Left lung (tissue), 10 donors: Measurements from ENCODE around the gene PBRM1. TPM values are rescaled to one million over a fixed set of nuclear protein-coding genes. Genes with fewer than 3 reads are reported as not detected.

Experiments
- ATAC-seq: fragments of 200-7000 bp; cut with Tn5 transposase; one replicate; pipeline ENCODE4 v1.9.1; 2020; ENCODE audit warnings: moderate library complexity
- DNase-seq, 4 donors: peaks; one replicate each; pipeline ENCODE4 v3.0.0-alpha.2; 2013 to 2020
- H3K27ac ChIP-seq, 2 donors: fragments of 200-600 bp; sonication (generic) in 1 of 2; one replicate each; pipeline versions ENCODE4 v1.5.0 to v1.8.0; 2020 to 2021
- H3K27me3 ChIP-seq, 2 donors: fragments of 200-600 bp; sonication (generic) in 1 of 2; one replicate each; pipeline versions ENCODE4 v1.5.0 to v1.8.0; 2020 to 2021
- H3K36me3 ChIP-seq, 2 donors: fragments of 200-600 bp; sonication (generic) in 1 of 2; one replicate each; pipeline versions ENCODE4 v1.5.0 to v1.8.0; 2020 to 2021
- H3K4me1 ChIP-seq, 2 donors: fragments of 200-600 bp; one replicate each; pipeline ENCODE4 v1.8.0; 2021
- H3K4me3 ChIP-seq, 2 donors: fragments of 200-600 bp; sonication (generic) in 1 of 2; one replicate each; pipeline versions ENCODE4 v1.5.0 to v1.8.0; 2020 to 2021; ENCODE audit warnings: mild to moderate bottlenecking in 1 of 2
- H3K9me3 ChIP-seq, 2 donors: fragments of 200-600 bp; sonication (generic) in 1 of 2; one replicate each; pipeline versions ENCODE4 v1.5.0 to v1.8.0; 2020 to 2021
- intact Hi-C, 2 donors: fragments of 100-400 bp; cut with DNase I; formaldehyde crosslinking; loops; one replicate each; pipeline versions ENCODE4 v1.11.2 to v1.14.2; 2022
- polyA plus RNA-seq, 6 donors: library from polyadenylated mRNA; unstranded; fragments of 120-200 nt; gene quantifications; one replicate each; pipeline ENCODE4 v1.2.1, GENCODE V29; 2013; ENCODE audit not compliant: insufficient read length in 6 of 6
- total RNA-seq, 2 donors: library from RNA; stranded (reverse); fragmentation: NEBNext Ultra II Directional; extraction: Animal tissue kit (Norgen Biotek cat#: 25700); gene quantifications; one replicate each; pipeline ENCODE4 v1.2.1, GENCODE V29; 2021
- TF ChIP-seq, protein P1 (sequence below), 2 donors: fragments of 200-600 bp; sonication (generic) in 1 of 2; IDR thresholded peaks; one replicate each; pipeline versions ENCODE4 v1.5.0 to v1.8.0; 2021; ENCODE audit warnings: antibody characterized with exemption in 2 of 2
- donor health status: DM: no; HTN: yes; CAD: no.
- donor health status: DM: no; HTN: no; CAD: no.

The PBRM1 gene
- total and polyA plus RNA-seq, 8 donors: 62.2 to 79.8 (median 65.8) TPM

DNA sequence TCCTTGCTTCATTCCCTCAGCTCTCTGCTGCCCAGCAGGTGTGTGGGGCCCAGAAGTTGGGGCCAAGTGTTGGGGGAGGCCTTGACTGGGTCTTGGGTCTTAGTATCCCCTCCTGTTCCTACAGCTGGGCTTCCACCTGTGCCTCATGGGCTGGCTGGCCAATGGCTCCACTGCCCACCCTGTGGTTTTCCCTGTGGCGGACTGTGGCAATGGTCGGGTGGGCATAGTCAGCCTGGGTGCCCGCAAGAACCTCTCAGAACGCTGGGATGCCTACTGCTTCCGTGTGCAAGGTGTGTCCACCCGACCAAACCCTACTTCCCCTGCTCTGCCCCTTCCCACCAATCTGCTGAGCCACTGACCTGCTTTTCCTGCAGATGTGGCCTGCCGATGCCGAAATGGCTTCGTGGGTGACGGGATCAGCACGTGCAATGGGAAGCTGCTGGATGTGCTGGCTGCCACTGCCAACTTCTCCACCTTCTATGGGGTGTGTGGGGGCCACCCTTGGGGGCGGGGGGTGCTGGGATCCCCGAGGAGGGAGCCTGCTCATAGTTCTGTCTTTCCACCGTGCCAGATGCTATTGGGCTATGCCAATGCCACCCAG is 163.0 kb downstream of the PBRM1 start:
- ATAC-seq (no peak), DNase-seq (peak in 1 of 4 donors; percentile 21)
- TF ChIP-seq, protein P1, sequence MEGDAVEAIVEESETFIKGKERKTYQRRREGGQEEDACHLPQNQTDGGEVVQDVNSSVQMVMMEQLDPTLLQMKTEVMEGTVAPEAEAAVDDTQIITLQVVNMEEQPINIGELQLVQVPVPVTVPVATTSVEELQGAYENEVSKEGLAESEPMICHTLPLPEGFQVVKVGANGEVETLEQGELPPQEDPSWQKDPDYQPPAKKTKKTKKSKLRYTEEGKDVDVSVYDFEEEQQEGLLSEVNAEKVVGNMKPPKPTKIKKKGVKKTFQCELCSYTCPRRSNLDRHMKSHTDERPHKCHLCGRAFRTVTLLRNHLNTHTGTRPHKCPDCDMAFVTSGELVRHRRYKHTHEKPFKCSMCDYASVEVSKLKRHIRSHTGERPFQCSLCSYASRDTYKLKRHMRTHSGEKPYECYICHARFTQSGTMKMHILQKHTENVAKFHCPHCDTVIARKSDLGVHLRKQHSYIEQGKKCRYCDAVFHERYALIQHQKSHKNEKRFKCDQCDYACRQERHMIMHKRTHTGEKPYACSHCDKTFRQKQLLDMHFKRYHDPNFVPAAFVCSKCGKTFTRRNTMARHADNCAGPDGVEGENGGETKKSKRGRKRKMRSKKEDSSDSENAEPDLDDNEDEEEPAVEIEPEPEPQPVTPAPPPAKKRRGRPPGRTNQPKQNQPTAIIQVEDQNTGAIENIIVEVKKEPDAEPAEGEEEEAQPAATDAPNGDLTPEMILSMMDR (IDR thresholded peaks at IDR 0.05): no peak
- H3K27ac ChIP-seq: no peak overlapping the region
- no peaks in the 10 kb centered on the region for H3K27me3 ChIP-seq
- intact Hi-C loops: no loop called here
- H3K4me3 ChIP-seq: no peak overlapping the region
- H3K36me3 ChIP-seq: peaks cover 0 to 87% of the 10 kb centered on the region in 2 donors
- H3K4me1 ChIP-seq: peaks cover 31 to 35% of the 10 kb centered on the region in 2 donors
- no peaks in the 10 kb centered on the region for H3K9me3 ChIP-seq

DNA sequence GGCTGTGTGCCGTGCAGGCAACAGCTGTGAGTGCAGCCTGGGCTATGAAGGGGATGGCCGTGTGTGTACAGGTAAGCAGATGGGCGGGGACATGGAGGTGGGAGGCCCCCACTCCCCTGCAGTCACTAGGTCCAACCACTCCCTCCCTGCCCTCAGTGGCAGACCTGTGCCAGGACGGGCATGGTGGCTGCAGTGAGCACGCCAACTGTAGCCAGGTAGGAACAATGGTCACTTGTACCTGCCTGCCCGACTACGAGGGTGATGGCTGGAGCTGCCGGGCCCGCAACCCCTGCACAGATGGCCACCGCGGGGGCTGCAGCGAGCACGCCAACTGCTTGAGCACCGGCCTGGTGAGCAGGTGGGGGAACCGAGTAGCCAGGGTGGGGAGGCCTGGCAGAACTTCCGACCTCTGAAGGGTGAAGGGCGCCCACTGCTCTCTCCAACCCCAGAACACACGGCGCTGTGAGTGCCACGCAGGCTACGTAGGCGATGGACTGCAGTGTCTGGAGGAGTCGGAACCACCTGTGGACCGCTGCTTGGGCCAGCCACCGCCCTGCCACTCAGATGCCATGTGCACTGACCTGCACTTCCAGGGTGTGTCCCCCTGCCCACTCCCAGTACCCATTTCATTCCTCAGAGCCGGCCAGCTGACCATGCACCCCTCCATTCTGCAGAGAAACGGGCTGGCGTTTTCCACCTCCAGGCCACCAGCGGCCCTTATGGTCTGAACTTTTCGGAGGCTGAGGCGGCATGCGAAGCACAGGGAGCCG is 163.6 kb downstream of the PBRM1 start:
- peaks cover 24 to 28% of the 10 kb centered on the region in 2 donors for H3K4me1 ChIP-seq
- DNase-seq: peak in 1 of 4 donors; percentile 73
- H3K36me3 ChIP-seq: peaks cover 0 to 87% of the 10 kb centered on the region in 2 donors
- H3K9me3 ChIP-seq: no peaks in the 10 kb centered on the region
- no peak overlapping the region for H3K4me3 ChIP-seq
- TF ChIP-seq, protein P1 (IDR thresholded peaks at IDR 0.05): no peak
- ATAC-seq: no peak
- no peaks in the 10 kb centered on the region for H3K27me3 ChIP-seq
- intact Hi-C loops: no loop called here
- no peak overlapping the region for H3K27ac ChIP-seq

DNA sequence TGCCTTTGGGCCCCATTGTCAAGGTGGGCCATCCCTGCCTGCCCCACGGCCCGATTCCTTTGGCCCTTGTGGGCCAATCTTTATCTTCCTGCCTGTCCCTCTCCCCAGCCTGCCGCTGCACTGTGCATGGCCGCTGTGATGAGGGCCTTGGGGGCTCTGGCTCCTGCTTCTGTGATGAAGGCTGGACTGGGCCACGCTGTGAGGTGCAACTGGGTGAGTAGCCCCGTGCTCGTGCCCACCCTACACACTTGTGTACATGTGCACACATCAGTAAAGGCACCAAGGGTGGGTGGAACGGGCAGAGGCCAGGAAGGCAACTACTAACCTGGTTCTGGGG is 164.3 kb downstream of the PBRM1 start:
- Histone ChIP-seq H3K4me3 (no peak overlapping the region), H3K4me1 (peaks cover 19 to 22% of the 10 kb centered on the region in 2 donors), H3K36me3 (peaks cover 0 to 90% of the 10 kb centered on the region in 2 donors), H3K27me3 (no peaks in the 10 kb centered on the region), H3K9me3 (no peaks in the 10 kb centered on the region), H3K27ac (no peak overlapping the region)
- intact Hi-C loops: no loop called here
- DNase-seq (no peak), ATAC-seq (no peak)
- TF ChIP-seq, protein P1 (IDR thresholded peaks at IDR 0.05): no peak

DNA sequence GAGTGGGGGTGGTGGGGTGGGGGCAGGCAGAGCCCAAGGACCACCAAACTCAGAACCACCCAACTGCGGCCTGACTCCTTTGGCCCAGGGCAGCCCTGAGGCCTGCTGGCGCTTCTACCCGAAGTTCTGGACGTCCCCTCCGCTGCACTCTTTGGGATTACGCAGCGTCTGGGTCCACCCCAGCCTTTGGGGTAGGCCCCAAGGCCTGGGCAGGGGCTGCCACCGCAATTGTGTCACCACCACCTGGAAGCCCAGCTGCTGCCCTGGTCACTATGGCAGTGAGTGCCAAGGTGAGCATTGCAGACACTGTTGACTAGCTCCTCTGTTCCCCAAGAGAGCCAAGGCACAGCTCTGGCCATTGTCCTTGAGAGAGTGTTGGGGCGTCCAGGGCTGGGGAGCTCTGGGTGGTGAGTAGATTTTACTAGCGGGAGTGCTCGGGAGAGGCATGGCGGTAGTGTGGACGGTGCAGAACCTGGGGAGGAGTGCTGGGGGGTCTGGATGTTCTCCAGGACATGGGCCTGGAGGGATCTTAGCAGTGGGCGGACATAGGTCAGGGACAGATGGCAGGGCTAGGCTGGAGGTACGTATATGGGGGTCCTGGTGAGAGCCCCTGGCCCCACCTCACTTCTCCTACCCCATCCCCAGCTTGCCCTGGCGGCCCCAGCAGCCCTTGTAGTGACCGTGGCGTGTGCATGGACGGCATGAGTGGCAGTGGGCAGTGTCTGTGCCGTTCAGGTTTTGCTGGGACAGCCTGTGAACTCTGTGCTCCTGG is 164.8 kb downstream of the PBRM1 start:
- intact Hi-C loops: no loop called here
- ATAC-seq: no peak
- DNase-seq: peak in 1 of 4 donors; percentile 58
- Histone ChIP-seq H3K4me3 (no peak overlapping the region), H3K36me3 (peaks cover 0 to 96% of the 10 kb centered on the region in 2 donors), H3K4me1 (peaks cover 14 to 17% of the 10 kb centered on the region in 2 donors), H3K27me3 (no peaks in the 10 kb centered on the region), H3K9me3 (no peaks in the 10 kb centered on the region), H3K27ac (no peak overlapping the region)
- TF ChIP-seq, protein P1 (IDR thresholded peaks at IDR 0.05): no peak
